VCaP (cell line): ENCODE data around the gene PATL2.
A peak's percentile ranks its signal among the peaks of the same experiment; 100 is the strongest.

Experiments used
- H3K27ac ChIP-seq: fragments of 450-650 bp; 2 replicates; pipeline ENCODE4 v1.5.1; 2017
- TF ChIP-seq, protein P1 (sequence below): fragments of 450-650 bp; conservative IDR thresholded peaks from 2 replicates; pipeline ENCODE4 v1.5.1; 2017; ENCODE audit warnings: mild to moderate bottlenecking, moderate library complexity

PATL2 gene

DNA sequence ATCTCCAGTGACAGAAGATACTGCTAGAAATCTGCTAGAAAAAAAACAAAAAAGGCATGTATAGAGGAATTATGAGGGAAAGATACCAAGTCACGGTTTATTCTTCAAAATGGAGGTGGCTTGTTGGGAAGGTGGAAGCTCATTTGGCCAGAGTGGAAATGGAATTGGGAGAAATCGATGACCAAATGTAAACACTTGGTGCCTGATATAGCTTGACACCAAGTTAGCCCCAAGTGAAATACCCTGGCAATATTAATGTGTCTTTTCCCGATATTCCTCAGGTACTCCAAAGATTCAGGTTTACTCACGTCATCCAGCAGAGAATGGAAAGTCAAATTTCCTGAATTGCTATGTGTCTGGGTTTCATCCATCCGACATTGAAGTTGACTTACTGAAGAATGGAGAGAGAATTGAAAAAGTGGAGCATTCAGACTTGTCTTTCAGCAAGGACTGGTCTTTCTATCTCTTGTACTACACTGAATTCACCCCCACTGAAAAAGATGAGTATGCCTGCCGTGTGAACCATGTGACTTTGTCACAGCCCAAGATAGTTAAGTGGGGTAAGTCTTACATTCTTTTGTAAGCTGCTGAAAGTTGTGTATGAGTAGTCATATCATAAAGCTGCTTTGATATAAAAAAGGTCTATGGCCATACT, 4.1 kb upstream of the PATL2 start:
- TF ChIP-seq, protein P1, sequence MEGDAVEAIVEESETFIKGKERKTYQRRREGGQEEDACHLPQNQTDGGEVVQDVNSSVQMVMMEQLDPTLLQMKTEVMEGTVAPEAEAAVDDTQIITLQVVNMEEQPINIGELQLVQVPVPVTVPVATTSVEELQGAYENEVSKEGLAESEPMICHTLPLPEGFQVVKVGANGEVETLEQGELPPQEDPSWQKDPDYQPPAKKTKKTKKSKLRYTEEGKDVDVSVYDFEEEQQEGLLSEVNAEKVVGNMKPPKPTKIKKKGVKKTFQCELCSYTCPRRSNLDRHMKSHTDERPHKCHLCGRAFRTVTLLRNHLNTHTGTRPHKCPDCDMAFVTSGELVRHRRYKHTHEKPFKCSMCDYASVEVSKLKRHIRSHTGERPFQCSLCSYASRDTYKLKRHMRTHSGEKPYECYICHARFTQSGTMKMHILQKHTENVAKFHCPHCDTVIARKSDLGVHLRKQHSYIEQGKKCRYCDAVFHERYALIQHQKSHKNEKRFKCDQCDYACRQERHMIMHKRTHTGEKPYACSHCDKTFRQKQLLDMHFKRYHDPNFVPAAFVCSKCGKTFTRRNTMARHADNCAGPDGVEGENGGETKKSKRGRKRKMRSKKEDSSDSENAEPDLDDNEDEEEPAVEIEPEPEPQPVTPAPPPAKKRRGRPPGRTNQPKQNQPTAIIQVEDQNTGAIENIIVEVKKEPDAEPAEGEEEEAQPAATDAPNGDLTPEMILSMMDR: no peak
- no peak overlapping the region for H3K27ac ChIP-seq

- H3K27ac ChIP-seq: peak overlapping the region; percentile 89
- TF ChIP-seq, protein P1: peak; percentile 63
Measured at GRCh38 chr15:44713006-44713966, 2.2 kb upstream of the PATL2 start.

- H3K27ac ChIP-seq: peak overlapping the region; percentile 89
- TF ChIP-seq, protein P1: no peak
Measured at GRCh38 chr15:44712346-44713005, 1.4 kb upstream of the PATL2 start.

- TF ChIP-seq, protein P1: no peak
- peak overlapping the region; percentile 89 for H3K27ac ChIP-seq
Measured at GRCh38 chr15:44711743-44712345, 721 bp upstream of the PATL2 start.

DNA sequence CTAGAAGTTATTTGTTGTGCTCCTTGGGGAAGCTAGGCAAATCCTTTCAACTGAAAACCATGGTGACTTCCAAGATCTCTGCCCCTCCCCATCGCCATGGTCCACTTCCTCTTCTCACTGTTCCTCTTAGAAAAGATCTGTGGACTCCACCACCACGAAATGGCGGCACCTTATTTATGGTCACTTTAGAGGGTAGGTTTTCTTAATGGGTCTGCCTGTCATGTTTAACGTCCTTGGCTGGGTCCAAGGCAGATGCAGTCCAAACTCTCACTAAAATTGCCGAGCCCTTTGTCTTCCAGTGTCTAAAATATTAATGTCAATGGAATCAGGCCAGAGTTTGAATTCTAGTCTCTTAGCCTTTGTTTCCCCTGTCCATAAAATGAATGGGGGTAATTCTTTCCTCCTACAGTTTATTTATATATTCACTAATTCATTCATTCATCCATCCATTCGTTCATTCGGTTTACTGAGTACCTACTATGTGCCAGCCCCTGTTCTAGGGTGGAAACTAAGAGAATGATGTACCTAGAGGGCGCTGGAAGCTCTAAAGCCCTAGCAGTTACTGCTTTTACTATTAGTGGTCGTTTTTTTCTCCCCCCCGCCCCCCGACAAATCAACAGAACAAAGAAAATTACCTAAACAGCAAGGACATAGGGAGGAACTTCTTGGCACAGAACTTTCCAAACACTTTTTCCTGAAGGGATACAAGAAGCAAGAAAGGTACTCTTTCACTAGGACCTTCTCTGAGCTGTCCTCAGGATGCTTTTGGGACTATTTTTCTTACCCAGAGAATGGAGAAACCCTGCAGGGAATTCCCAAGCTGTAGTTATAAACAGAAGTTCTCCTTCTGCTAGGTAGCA, 657 bp downstream of the PATL2 start:
- TF ChIP-seq, protein P1: peak; percentile 43
- peak overlapping the region; percentile 89 for H3K27ac ChIP-seq

DNA sequence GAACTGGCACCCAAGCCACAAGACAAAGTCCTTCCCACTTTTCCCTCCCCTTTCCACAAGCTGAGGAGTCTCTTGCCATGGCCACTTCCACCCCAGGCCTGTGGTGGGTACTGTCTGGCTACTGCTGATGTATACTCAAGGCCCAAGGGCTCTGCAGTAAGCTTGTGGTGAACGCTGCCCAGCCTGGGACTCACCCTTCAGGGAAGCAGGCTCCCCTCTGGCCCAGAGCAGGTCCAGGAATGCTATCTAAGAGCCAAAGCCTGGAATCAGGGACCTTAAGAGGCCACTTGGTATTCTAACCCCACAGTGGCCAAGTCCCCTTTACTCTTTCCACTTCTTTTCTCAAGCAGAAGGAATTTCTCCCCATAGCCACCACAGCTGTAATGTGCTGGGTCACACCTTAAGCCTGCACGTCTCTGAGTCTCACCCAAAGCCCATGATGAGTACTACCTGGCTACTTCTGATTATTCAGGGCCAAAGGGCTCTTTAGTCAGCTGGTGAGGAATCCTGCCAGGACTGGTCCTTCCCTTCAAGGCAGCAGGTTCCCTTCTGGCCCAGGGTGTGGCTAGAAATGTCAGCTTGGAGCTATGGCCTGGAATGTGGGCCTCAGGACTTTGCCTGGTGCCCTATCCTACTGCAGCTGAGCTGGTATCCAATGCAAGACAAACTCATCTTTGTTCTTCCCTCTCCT, 4.0 kb downstream of the PATL2 start:
- H3K27ac ChIP-seq: no peak overlapping the region
- TF ChIP-seq, protein P1: no peak
